ENCODE data around the gene C8G.
A peak's percentile ranks its signal among the peaks of the same experiment; 100 is the strongest.

Gene C8G

DNA sequence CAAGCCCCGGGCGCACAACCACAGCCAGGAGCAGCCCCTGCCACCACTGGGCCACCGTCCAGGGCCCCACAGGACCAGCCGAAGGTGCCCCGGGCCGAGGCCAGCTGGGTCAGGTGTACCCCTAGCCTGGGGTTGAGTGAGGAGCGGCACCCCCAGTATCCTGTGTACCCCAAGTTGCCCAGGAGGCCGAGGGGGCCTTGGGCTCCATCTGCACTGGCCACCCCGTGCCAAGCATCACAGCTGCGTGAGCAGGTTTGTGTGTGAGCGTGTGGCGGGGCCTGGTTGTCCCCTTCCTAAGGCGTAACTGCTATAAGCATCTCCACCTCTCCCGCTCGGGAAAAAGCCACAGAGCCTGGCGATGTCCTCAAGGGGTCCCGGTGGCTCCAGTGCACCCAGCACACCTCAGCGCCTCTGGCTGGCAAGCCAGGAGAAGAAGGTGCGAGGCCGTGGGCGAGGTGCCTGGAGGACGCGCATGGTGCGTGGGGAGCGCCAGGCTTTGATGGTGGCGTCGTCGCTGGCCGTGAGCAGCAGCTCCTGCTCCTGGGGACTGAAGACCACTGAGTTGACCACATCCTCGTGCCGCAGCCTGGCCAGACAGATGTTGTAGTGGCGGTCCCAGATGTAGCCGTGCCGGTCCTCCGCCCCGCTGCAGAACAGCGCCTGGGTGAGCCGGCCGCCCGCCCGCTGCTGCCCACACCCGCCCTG is 4.4 kb upstream of the C8G start:
- DNase-seq (ENCODE audit: low read depth in 4 of 4, low spot score in 1 of 4): no peak

DNA sequence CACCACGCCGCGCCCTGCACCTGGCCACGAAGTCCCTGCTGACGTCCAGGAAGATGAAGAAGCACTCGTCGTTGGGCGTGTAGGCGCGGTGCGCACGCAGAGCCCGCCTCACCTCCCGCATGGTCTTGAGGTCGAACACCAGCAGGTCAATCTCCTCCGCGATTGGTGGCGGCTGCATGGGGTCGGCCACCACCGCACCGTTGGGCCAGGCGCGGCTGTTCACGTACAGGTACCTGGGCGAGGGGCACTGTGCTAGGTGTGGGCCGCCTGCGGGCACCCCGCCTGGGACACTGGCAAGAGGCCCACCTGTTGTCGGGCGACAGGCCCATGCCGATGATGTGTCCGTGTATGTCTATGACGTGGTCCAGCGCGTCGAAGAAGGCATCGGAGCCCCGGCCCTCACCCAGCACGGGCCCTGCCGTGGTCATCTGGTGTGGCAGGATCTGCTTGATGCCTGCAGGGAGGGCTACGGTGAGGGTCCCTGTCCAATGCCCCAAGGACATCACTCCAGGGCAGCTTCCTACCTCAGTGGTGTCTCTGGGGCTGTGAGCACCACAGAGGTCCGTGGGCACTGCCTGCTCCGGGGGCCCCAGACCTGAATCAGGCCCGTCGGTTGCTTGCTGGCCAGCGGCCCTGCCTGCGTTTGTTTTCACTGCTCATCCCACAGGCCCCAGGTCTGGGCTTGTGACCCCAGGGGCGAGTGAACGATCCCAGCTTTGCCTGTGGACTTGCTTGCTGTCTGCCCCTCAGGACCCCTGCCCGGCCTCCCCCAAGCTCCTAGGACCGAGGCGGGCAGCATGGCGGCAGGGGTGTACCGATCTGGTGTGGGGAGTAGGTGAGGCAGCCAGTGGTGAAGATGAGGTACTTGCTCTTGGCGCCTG is 3.6 kb upstream of the C8G start:
- no peak for DNase-seq (ENCODE audit: low read depth in 4 of 4, low spot score in 1 of 4)

GRCh38 chr9:136942112-136942880 is 2.7 kb upstream of the C8G start:
- DNase-seq (ENCODE audit: low read depth in 4 of 4, low spot score in 1 of 4): no peak

GRCh38 chr9:136942881-136943230 is 2.2 kb upstream of the C8G start:
- no peak for DNase-seq (ENCODE audit: low read depth in 4 of 4, low spot score in 1 of 4)

- DNase-seq (ENCODE audit: low read depth in 4 of 4, low spot score in 1 of 4): peak in 2 of 4 experiments; percentile 19 to 23
Observed at GRCh38 chr9:136943291-136944211, 1.5 kb upstream of the C8G start.

DNA sequence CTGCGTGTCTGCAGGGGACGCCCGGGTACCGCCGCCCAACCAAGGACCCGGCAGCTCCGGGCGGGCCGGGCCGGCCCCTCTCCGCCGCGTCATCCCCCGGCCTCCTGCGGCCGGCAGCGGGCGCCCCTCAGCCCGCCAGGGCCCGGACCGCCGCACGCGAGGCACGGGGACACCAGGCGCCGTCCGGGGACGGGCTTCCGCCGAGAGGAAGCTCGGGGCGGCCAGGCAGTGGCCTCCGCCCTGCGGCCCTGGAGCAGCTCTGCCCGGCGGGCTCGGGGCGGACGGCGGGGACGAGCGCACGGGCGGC is 878 bp upstream of the C8G start:
- DNase-seq (ENCODE audit: low read depth in 4 of 4, low spot score in 1 of 4): no peak

- no peak for DNase-seq (ENCODE audit: low read depth in 4 of 4, low spot score in 1 of 4)
Observed at GRCh38 chr9:136945333-136946227, 537 bp downstream of the C8G start.

DNA sequence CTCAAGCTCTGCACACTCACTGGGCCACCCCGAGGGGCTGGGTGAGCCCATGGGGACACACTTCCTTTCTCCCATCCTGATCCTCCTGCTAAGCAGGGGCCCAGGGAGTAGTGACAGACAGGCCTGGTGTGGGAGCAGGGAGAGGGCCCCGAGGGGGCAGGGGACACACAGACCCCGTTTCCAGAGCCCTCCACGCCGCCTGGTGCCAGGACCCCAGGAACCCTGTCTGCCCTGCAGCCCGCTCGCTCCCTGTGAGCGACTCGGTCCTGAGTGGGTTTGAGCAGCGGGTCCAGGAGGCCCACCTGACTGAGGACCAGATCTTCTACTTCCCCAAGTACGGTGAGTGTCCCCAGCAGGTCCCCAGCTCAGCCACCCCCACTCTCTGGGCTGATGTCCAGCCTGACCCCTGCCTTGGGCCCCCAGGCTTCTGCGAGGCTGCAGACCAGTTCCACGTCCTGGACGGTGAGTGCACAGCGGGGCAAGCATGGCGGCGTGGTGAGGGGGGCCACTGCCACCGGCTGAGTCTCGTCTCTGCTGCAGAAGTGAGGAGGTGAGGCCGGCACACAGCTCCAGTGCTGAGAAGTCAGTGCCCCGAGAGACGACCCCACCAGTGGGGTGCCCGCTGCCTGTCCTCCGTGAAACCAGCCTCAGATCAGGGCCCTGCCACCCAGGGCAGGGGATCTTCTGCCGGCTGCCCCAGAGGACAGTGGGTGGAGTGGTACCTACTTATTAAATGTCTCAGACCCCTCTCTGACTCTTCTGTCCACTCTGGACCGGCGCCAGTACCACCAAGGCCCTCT is 1.4 kb downstream of the C8G start:
- no peak for DNase-seq (ENCODE audit: low read depth in 4 of 4, low spot score in 1 of 4)

DNA sequence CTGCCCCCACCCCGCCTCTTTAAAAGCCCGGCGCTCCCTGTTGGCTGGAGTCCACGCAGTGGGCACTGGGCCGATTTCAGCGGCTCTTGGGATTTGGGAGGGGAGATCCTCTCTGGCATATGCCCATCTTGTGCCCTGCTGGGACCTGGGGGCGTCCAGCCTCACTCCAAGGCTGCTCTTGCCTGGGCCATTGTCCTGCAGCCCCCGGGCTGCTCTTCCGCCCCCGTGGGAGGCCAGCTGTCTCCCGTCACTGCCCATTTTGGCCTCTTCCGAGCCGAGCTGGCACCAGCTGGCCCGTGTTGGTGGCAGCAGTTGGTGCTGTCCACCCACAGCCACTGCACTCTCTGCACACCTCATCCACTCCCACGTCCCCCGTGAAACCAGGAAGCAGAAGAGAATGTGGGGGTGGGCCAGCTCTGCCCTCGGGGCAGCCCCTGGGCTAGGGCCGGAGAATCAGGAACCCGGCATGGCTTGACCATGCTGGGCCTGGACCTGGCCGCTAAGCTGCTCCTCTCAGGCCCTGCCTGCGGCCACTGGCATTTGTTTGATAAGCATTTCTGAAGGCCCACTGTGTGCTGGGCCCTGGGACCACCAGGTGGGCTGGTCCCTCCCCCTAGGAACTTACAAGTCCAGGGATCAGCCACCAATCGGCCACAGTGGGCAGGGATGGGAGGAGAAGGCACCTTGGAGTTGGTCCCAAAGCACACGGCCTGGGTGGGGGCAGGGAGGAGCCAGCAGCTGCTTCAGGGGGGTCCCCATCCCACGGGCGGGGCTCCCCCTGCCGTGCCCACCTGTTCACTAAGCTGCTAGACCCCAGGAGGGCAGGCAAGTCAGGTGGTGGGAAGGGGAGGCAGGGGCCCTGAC is 2.2 kb downstream of the C8G start:
- no peak for DNase-seq (ENCODE audit: low read depth in 4 of 4, low spot score in 1 of 4)

- no peak for DNase-seq (ENCODE audit: low read depth in 4 of 4, low spot score in 1 of 4)
Observed at GRCh38 chr9:136947955-136948510, 3.0 kb downstream of the C8G start.

DNA sequence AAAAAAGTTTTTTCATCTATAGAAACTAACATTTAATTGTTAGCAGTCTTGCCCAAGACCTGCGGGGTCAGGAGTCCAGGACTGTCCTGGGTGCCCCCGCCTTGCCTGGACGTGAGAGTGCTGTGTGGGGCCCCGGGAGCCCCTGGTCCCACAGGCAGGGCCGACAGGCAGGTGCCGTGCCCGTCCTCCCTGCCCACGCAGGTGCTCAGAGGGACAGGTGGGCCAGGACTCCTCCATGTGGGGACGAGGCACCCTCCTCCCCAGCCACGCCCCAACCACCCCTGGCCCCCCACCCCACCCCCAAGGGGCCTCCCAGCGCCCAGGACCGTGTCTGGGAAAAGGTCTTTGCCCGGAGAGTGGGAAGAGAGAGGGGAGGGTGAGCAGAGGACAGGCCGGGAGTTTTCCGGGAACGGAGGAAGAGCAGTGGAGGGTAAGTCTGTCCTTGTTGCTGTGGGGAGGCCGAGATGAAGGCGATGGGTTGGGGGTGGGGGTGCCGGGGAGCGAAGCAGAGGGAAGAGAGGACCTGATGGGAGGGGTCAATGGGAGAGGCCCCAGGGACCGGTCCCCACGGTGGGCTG is 4.3 kb downstream of the C8G start:
- no peak for DNase-seq (ENCODE audit: low read depth in 4 of 4, low spot score in 1 of 4)

DNA sequence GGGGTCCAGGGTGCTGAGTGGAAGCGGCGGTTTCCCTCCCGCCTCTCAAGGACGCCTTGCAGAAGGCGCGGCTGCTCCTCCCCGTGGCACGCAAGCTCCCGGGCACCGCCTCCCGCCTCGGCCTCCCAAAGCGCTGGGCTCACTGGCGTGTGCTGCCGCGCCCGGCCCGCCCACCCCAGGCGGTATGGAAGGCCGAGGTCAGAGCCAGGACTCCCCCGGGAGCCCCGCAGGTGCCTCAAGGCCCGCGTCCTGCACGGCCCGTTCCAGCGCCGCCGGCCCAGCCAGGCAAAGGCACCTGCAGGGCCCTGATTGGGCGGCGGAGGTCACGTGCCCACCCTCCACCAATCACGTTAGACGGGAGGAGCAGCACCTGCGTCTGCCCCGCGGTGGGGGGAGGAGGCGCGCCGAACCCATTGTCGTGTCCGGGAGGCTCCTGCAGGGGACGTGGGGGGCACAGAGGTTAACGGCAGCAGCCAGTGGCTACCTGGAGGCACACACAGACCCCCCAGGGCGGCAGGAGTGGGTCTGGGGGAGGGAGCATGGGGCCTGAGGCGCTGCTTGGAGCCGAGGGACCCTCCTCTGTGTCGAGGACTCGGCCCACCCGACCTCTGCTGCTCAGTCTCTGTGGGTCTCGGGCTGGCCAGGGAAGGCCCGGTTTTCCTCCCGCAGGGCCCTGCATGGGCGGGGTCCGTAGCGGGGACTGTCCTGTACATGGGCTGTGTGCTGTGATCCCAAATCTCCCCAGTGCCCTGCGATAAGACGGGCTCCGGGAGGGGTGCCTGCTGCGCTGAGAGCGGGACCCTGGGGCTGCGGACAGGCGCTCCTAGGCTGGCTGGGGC is 5.0 kb downstream of the C8G start:
- peak; percentile 81 to 97 (median 90) for DNase-seq (ENCODE audit: low read depth in 4 of 4, low spot score in 1 of 4)

DNA sequence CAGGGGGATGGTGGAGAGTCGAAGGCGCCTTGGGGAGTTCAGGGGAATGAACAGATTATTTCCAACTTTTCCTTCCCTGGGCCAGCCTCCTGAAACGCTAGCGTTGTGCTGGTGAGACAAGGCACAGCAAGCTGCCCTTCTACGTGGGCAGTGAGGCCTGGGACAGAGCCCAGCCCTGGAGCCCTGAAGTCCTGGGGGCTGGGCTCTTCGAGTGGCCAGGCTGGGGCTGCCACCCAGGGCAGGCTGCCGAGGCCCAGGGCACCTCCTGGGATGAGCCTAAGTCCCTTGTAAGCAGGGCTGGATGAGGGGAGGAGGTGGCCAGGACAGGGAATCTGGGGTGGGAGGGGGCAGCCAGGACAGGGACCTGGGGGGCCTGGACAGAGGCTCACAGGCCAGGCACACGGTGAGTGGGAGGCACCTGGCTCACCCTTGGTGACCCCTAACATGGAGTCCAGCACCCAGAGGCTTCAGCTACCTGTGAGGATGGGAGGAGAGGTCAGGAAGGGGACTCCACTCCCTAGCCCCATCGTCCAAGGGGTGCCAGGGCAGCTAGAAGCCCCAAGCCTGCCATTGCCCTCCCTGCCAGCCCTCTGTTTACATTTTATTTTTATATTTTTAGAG is 5.7 kb downstream of the C8G start:
- DNase-seq (ENCODE audit: low read depth in 4 of 4, low spot score in 1 of 4): no peak

- DNase-seq (ENCODE audit: low read depth in 4 of 4, low spot score in 1 of 4): no peak
Observed at GRCh38 chr9:136951541-136952320, 6.7 kb downstream of the C8G start, which contains the start of gene LCN12. Gene LCN12, plus strand, starts transcription at chr9:136952273. Its CDS starts 55 bp downstream, at chr9:136952328.

- DNase-seq (ENCODE audit: low read depth in 4 of 4, low spot score in 1 of 4): no peak
Observed at GRCh38 chr9:136952321-136952850, 7.3 kb downstream of the C8G start.

Measured in stimulated activated CD4-positive, alpha-beta T cell treated with anti-CD3 and anti-CD28 coated beads, Interleukin-1b, Interleukin-23, amount 100 ng/mL, for 24 hours (primary cell).